GM18498 (cell line): ENCODE data around the gene TSPAN3.

Experiments used
- ATAC-seq: cut with Tn5 transposase; IDR thresholded peaks from one replicate; pipeline ENCODE4 v1.9.1; 2021; ENCODE audit warnings: mild to moderate bottlenecking, moderate library complexity; ENCODE audit not compliant: unreplicated experiment

Gene TSPAN3

DNA sequence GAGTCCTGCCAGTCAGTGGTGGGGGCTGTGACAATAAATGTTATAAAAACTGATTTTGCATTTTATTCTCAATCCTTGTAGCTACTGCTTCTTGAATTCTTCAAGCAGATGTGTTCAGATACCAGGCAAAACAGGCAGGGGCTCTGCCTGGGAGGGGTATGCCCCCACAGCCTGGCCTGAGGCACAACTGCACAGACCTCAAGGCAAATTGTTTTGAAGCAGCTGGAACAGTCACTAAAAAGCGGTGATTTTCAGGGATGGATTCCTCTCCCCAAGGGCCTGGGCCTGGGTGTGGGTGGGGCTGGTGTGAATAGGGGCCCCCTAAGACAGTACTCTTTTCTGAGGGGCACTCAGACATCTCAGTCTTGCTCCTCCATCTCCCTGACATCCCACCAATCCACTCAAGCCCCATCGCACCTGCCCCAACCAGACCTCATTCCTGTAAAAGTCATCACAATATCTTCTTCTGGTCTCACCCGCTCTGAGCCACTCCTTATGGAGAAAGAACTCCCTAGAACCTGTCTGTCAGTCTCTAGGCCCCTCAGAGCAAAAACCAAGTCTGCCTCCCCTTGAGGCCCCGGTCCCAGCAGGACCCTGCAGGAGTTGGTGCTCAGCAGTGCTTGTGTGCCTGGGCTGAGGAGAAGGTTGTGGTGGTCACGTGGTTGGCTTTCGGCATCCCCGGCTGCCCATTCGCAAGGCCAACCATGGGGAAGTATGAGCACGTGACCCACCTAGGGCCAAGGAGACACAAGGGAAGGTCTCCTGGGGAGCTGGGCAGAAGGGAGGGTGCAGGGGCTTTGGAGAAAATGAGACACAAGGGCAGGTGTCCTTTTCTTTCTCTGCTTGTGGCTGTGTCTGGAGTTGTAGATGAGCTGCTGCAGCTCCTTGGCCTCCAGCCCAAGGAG is 78.9 kb downstream of the TSPAN3 start:
- ATAC-seq: no peak
